Heart right ventricle (tissue), 16 donors: ENCODE results near the gene KDM2B. TPM values are rescaled to one million over a fixed set of nuclear protein-coding genes. Genes with fewer than 3 reads are reported as not detected.

ENCODE experiments used
- ATAC-seq, 8 donors: fragments of 200-7000 bp; cut with Tn5 transposase; one replicate each; pipeline ENCODE4 v1.9.1; 2020; ENCODE audit warnings: mild to moderate bottlenecking in 8 of 8, moderate library complexity in 8 of 8, moderate number of reproducible peaks in 1 of 8
- DNase-seq, 2 donors: peaks; one replicate each; pipeline ENCODE4 v3.0.0-alpha.2; 2020
- H3K27ac ChIP-seq, 10 donors: fragments of 200-600 bp; sonication (generic) in 2 of 10; one replicate each; pipeline versions ENCODE4 v1.5.0 to v1.8.0; 2020 to 2022; ENCODE audit warnings: mild to moderate bottlenecking in 3 of 10
- H3K27me3 ChIP-seq, 7 donors: fragments of 200-600 bp; one replicate each; pipeline ENCODE4 v1.8.0; 2021 to 2022; ENCODE audit warnings: mild to moderate bottlenecking in 2 of 7
- H3K36me3 ChIP-seq, 9 donors: fragments of 200-600 bp; sonication (generic) in 1 of 9; one replicate each; pipeline versions ENCODE4 v1.5.0 to v1.8.0; 2020 to 2022; ENCODE audit warnings: mild to moderate bottlenecking in 2 of 9
- H3K4me1 ChIP-seq, 9 donors: fragments of 200-600 bp; sonication (generic) in 1 of 9; one replicate each; pipeline versions ENCODE4 v1.5.0 to v1.8.0; 2020 to 2022; ENCODE audit warnings: mild to moderate bottlenecking in 4 of 9
- H3K4me3 ChIP-seq, 10 donors: fragments of 200-600 bp; sonication (generic) in 2 of 10; one replicate each; pipeline versions ENCODE4 v1.5.0 to v1.8.0; 2020 to 2022; ENCODE audit warnings: mild to moderate bottlenecking in 7 of 10, moderate library complexity in 2 of 10
- H3K9me3 ChIP-seq, 11 donors: fragments of 200-600 bp in 10 of 11; sonication (generic) in 2 of 11; one replicate each; pipeline versions ENCODE4 v1.5.0 to v1.8.0; 2013 to 2022; ENCODE audit warnings: mild to moderate bottlenecking in 2 of 11, control low read depth in 1 of 11, moderate library complexity in 1 of 11
- WGBS, 2 donors: extraction: QIAGEN DNeasy Blood & Tissue Kit; methylation state at CpG; one replicate each; pipeline ENCODE4 v1.1.7; 2013; ENCODE audit warnings: inconsistent platforms in 1 of 2; 5-methylcytosine and 5-hydroxymethylcytosine counted together
- intact Hi-C, 10 donors: fragments of 100-400 bp; cut with DNase I; formaldehyde crosslinking; loops; one replicate each; pipeline versions ENCODE4 v1.11.1 to v1.14.2; 2022
- polyA plus RNA-seq, 2 donors: library from polyadenylated mRNA; stranded (reverse); fragments of 200-250 nt; gene quantifications; one replicate each; pipeline ENCODE4 v1.2.3, GENCODE V29; 2013
- total RNA-seq, 10 donors: library from RNA; stranded (reverse); fragmentation: NEBNext Ultra II Directional in 3 of 10; extraction: Animal tissue kit (Norgen Biotek cat#: 25700) in 3 of 10; gene quantifications; one replicate each; pipeline versions ENCODE4 v1.2.1 to v1.2.4, GENCODE V29; 2021 to 2023
- TF ChIP-seq, protein P1 (sequence below), 9 donors: fragments of 200-600 bp; sonication (generic) in 2 of 9; IDR thresholded peaks; one replicate each; pipeline versions ENCODE4 v1.5.0 to v1.8.0; 2021 to 2022; ENCODE audit warnings: antibody characterized with exemption in 9 of 9, mild to moderate bottlenecking in 5 of 9, moderate library complexity in 1 of 9
- donor health status: Arrhythmogenic right ventricular cardiomyopathy.
- donor health status: ischemic (EF 13 %, LVEDD 7.1; RV severe dilation, severe dysfunction).
- donor health status: healthy with polysubstance abuse.
- donor health status: DM: no; HTN: yes; CAD: no.
- donor health status: DM: no; HTN: no; CAD: no.
- donor health status: ischemic (EF 25% LVEDD 6.9; RV normal size, moderate dysfunction).
- donor health status: ischemic (EF 25% LVEDD 5.7; RV mildly dilated, moderate dysfunction).
- donor health status: healthy.
- donor health status: DM: yes; HTN: yes; CAD: no.
- donor health status: Ischemic cardiomyopathy.
- donor health status: ischemic (EF 35%, LVEDD 5.7; RV mildly dilated, moderate dysfunction).
- donor health status: nonischemic (EF 11% LVEDD 7.7; RV severe dilation, severe dysfunction).
- donor health status: DM: yes; HTN: yes; CAD: no.
- donor health status: PGD.
- donor health status: ischemic (EF 29% LVEDD 5.4; RV normal size, mild dysfunction).
- donor health status: nonischemic (EF 23%, LVEDD 6.1; RV moderate dilation, normal function).

KDM2B gene
- total and polyA plus RNA-seq, 12 donors = 4.8 to 18.4 (median 13.6) TPM

DNA sequence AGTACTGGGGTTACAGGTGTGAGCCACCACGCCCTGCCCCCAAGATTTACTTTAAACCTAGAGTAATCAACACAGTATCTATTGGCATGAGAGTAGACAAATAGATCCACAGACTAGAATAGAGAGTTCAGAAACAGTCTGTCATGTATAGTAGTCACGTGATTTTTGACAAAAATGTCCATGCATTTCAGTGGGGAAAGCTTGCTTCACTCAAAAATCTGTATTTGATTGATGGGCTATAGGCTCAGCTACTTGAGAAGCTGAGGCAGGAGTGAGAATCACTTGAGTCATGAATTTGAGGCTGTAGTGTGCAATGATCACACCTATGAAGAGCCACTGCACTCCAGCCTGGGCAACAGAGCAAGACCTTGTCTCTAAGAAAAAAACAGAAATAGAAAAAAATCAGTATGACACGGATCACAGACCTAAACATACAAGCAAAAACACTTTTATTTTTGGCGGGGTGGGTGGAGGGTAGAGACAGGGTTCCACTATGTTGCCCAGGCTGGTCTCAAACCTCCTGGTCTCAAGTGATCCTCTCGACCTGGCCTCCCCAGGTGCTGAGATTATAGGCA, 37.9 kb upstream of the KDM2B start:
- H3K9me3 ChIP-seq = peaks cover 0 to 4% (median 0%) of the 10 kb centered on the region in 11 donors
- TF ChIP-seq, protein P1, sequence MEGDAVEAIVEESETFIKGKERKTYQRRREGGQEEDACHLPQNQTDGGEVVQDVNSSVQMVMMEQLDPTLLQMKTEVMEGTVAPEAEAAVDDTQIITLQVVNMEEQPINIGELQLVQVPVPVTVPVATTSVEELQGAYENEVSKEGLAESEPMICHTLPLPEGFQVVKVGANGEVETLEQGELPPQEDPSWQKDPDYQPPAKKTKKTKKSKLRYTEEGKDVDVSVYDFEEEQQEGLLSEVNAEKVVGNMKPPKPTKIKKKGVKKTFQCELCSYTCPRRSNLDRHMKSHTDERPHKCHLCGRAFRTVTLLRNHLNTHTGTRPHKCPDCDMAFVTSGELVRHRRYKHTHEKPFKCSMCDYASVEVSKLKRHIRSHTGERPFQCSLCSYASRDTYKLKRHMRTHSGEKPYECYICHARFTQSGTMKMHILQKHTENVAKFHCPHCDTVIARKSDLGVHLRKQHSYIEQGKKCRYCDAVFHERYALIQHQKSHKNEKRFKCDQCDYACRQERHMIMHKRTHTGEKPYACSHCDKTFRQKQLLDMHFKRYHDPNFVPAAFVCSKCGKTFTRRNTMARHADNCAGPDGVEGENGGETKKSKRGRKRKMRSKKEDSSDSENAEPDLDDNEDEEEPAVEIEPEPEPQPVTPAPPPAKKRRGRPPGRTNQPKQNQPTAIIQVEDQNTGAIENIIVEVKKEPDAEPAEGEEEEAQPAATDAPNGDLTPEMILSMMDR (IDR thresholded peaks at IDR 0.05) = no peak
- 85 to 87% methylated on average over 5 of the region's 5 CpGs for WGBS, 2 donors
- intact Hi-C loops = no loop called here
- no peaks in the 10 kb centered on the region for H3K36me3 ChIP-seq
- no peak overlapping the region for H3K27ac ChIP-seq
- H3K27me3 ChIP-seq = no peaks in the 10 kb centered on the region
- no peak for ATAC-seq
- no peak for DNase-seq
- H3K4me1 ChIP-seq = peaks cover 0 to 16% (median 0%) of the 10 kb centered on the region in 9 donors
- no peak overlapping the region for H3K4me3 ChIP-seq

DNA sequence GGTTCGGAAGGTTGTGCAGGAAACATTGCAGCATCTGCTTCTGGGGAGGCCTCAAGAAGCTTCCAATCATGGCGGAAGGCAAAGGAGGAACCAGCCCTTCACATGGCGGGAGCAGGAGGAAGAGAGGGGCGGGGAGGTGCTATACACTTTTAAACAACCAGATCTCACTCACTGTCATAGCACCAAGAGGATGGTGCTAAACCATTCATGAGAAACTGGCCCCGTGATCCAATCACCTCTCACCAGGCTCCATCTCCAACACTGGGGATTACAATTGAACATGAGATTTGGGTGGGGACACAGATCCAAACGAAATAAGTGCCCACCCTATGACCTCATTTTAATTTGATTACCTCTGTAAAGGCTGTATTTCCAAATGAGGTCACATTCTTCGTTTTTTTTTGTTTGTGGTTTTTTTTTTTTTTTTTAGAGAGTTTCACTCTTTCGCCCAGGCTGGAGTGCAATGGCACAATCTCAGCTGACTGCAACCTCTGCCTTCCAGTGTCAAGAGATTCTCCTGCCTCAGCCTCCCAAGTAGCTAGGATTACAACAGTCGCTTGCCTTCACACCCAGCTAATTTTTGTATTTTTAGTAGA, 34.1 kb upstream of the KDM2B start:
- no peak overlapping the region for H3K27ac ChIP-seq
- H3K36me3 ChIP-seq = no peaks in the 10 kb centered on the region
- H3K4me1 ChIP-seq = peaks cover 0 to 17% (median 12%) of the 10 kb centered on the region in 9 donors
- ATAC-seq = no peak
- DNase-seq = no peak
- H3K4me3 ChIP-seq = no peak overlapping the region
- 79 to 86% methylated on average over 9 of the region's 9 CpGs for WGBS, 2 donors
- peaks cover 0 to 4% (median 0%) of the 10 kb centered on the region in 11 donors for H3K9me3 ChIP-seq
- intact Hi-C loops = no loop called here
- TF ChIP-seq, protein P1 (IDR thresholded peaks at IDR 0.05) = no peak
- no peaks in the 10 kb centered on the region for H3K27me3 ChIP-seq

DNA sequence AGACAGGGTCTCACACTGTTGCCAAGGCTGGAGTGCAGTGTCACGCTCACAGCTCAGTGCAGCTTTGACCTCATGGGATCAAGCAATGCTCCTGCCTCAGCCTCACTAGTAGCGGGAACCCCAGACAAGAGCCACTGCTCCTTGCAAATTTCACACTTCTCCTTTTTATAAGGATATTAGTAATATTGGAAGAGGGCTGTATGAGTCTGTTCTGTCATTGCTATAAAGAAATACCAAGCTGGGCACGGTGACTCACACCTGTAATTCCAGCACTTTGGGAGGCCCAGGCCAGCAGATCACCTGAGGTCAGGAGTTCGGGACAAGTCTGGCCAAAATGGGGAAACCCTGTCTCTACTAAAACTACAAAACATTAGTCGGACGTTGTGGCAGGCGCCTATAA, 32.6 kb upstream of the KDM2B start:
- intact Hi-C loops = no loop called here
- no peak overlapping the region for H3K27ac ChIP-seq
- 94 to 95% methylated on average over 7 of the region's 7 CpGs for WGBS, 2 donors
- H3K36me3 ChIP-seq = no peaks in the 10 kb centered on the region
- H3K4me3 ChIP-seq = no peak overlapping the region
- DNase-seq (no peak), ATAC-seq (no peak)
- peaks cover 0 to 16% (median 12%) of the 10 kb centered on the region in 9 donors for H3K4me1 ChIP-seq
- no peaks in the 10 kb centered on the region for H3K27me3 ChIP-seq
- TF ChIP-seq, protein P1 (IDR thresholded peaks at IDR 0.05) = no peak
- H3K9me3 ChIP-seq = peaks cover 0 to 4% (median 0%) of the 10 kb centered on the region in 11 donors

DNA sequence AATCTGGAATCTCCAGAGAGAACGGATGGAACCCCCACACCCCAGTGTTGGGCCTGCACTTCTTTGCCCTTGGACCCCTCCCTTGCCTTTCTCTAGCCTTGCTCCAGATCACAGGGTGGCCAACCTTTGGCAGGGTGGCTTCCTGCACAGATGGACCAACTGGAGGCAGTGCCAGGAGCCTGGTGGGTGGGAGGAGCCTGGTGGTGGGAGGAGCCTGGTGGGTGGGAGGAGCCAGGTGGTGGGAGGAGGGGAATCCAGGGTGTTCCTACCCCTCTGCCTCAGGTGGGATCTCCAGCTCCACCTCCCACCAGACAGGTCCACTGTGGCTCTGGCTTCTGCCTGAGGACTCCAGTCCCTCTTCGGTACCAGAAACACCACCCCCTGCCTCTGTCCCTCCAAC, 30.5 kb upstream of the KDM2B start:
- no peaks in the 10 kb centered on the region for H3K27me3 ChIP-seq
- no peak overlapping the region for H3K4me3 ChIP-seq
- H3K27ac ChIP-seq = peak overlapping the region in 7 of 10 donors; percentile 20 to 84 (median 55)
- intact Hi-C loops = no loop called here
- no peaks in the 10 kb centered on the region for H3K36me3 ChIP-seq
- 88 to 94% methylated on average over 2 of the region's 2 CpGs for WGBS, 2 donors
- peaks cover 0 to 4% (median 0%) of the 10 kb centered on the region in 11 donors for H3K9me3 ChIP-seq
- peaks cover 0 to 16% (median 12%) of the 10 kb centered on the region in 9 donors for H3K4me1 ChIP-seq
- TF ChIP-seq, protein P1 (IDR thresholded peaks at IDR 0.05) = no peak
- ATAC-seq (peak in 3 of 8 donors; percentile 17 to 58 (median 33)), DNase-seq (no peak)
